ENCODE data around the gene C3orf52.

GRCh38 chr3:112088944-112089343, 2.8 kb downstream of the C3orf52 start:
- TF ChIP-seq, protein P1, sequence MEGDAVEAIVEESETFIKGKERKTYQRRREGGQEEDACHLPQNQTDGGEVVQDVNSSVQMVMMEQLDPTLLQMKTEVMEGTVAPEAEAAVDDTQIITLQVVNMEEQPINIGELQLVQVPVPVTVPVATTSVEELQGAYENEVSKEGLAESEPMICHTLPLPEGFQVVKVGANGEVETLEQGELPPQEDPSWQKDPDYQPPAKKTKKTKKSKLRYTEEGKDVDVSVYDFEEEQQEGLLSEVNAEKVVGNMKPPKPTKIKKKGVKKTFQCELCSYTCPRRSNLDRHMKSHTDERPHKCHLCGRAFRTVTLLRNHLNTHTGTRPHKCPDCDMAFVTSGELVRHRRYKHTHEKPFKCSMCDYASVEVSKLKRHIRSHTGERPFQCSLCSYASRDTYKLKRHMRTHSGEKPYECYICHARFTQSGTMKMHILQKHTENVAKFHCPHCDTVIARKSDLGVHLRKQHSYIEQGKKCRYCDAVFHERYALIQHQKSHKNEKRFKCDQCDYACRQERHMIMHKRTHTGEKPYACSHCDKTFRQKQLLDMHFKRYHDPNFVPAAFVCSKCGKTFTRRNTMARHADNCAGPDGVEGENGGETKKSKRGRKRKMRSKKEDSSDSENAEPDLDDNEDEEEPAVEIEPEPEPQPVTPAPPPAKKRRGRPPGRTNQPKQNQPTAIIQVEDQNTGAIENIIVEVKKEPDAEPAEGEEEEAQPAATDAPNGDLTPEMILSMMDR (IDR thresholded peaks at IDR 0.05; ENCODE audit: low read depth, low read length), result no peak
- TF ChIP-seq, protein P2, sequence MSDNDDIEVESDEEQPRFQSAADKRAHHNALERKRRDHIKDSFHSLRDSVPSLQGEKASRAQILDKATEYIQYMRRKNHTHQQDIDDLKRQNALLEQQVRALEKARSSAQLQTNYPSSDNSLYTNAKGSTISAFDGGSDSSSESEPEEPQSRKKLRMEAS (IDR thresholded peaks at IDR 0.05; ENCODE audit: low read depth, low read length), result no peak
- no peak for TF ChIP-seq POLR2A (IDR thresholded peaks at IDR 0.05; ENCODE audit: extremely low read depth, insufficient read length)
- TF ChIP-seq MYC (IDR thresholded peaks at IDR 0.05; ENCODE audit: low read depth, low read length), result no peak

Data from NB4 (cell line).